ENCODE results near the gene RTN4. TPM values are rescaled to one million over a fixed set of nuclear protein-coding genes. Genes with fewer than 3 reads are reported as not detected.

Gene RTN4
- total and polyA plus RNA-seq, 2 of the 4 experiments (the other 2 are of a cell fraction) = 77.8 to 588 TPM

DNA sequence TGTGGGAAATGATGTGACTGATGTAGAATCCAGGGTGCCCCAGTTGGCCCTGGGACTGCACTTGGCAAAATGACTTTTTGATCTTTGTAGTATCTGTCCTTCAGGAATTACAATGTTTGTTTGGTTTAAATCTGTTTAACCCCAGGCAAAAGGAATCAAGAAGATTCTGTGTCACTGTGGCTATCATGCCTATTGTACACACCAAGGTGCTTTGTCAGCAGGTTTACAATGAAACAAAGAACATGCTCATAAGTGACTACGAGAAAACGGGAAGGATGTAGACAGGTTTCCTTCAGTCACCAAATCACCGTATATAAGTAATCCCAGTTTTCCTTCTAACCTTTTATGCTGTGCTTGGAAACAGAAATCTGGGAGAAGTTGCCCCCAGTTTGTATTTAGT is 109.5 kb downstream of the RTN4 start:
- Histone ChIP-seq H2BK15ac (ENCODE audit: low read depth, low read length) (no peak overlapping the region), H3K9me1 (ENCODE audit: insufficient read depth, low read length) (peaks cover 6% of the 10 kb centered on the region; the same call in 1 of the 2 replicates), H2BK120ac (ENCODE audit: low read depth, low read length) (no peak overlapping the region), H2AFZ (replicated peaks; ENCODE audit: low read length, poor library complexity) (no peak overlapping the region), H4K91ac (ENCODE audit: insufficient read depth, low read depth, low read length) (no peak overlapping the region), H4K8ac (ENCODE audit: low read depth in 2 of 2, low read length in 2 of 2) (no peak overlapping the region), H3K56ac (ENCODE audit: extremely low read depth, insufficient read depth, low read length) (no peak overlapping the region), H3K14ac (replicated peaks; ENCODE audit: low read depth, low read length) (no peak overlapping the region), H2AK5ac (ENCODE audit: low read depth, low read length) (no peak overlapping the region), H3K4ac (ENCODE audit: low read depth, low read length) (no peak overlapping the region), H3K9ac (ENCODE audit: low read depth, low read length) (no peak overlapping the region), H3K36me3 (ENCODE audit: control insufficient read depth, insufficient read depth, low read length) (no peaks in the 10 kb centered on the region), H2BK20ac (ENCODE audit: low read depth, low read length) (no peak overlapping the region), H3K9me3 (ENCODE audit: control insufficient read depth, insufficient read depth, low read length) (peaks cover 2% of the 10 kb centered on the region; the same call in 1 of the 2 replicates), H3K23ac (ENCODE audit: low read depth, low read length) (no peak overlapping the region), H4K5ac (ENCODE audit: low read depth, low read length) (no peak overlapping the region), H3K4me3 (ENCODE audit: insufficient read depth, low read depth, low read length) (no peak overlapping the region), H2AK9ac (replicated peaks; ENCODE audit: low read depth, low read length, poor library complexity) (no peak overlapping the region), H3K79me1 (ENCODE audit: low read depth in 1 of 2, low read length in 2 of 2) (0 out of 4 replicates have a peak, but pooled peaks cover 0 to 2% of the 10 kb centered on the region in 2 experiments), H3K4me1 (ENCODE audit: control insufficient read depth, insufficient read depth, low read length) (peaks cover 5% of the 10 kb centered on the region), H3K18ac (ENCODE audit: low read depth, low read length) (no peak overlapping the region), H3K4me2 (ENCODE audit: low read depth, low read length) (no peak overlapping the region), H3K27ac (ENCODE audit: insufficient read depth, low read length) (no peak overlapping the region), H4K20me1 (ENCODE audit: insufficient read depth, low read length) (no peaks in the 10 kb centered on the region), H2BK5ac (ENCODE audit: low read depth, low read length, poor library complexity, severe bottlenecking) (no peak overlapping the region), H3K27me3 (ENCODE audit: control insufficient read depth, insufficient read depth, low read length) (peaks cover 2% of the 10 kb centered on the region; the same call in 1 of the 2 replicates)
- CTCF ChIA-PET = no interaction called here
- DNase-seq (no peak), ATAC-seq (ENCODE audit: low read depth) (no peak)
- intact Hi-C loops (cut with micrococcal nuclease) = no loop called here
- BruUV-seq (replicated peaks) = no TSS peak
- dilution Hi-C loops (cut with HindIII; ENCODE audit: low sequenced_read_pairs, unreplicated experiment) = no loop called here
- no CpG with 5 or more reads among the region's 3 CpGs for WGBS, 2 experiments (ENCODE audit: extremely low coverage in 2 of 2, insufficient read length in 1 of 2)
- in situ Hi-C loops (cut with MboI; ENCODE audit: low sequenced_read_pairs) = no loop called here
- TF ChIP-seq RAD21 (IDR thresholded peaks at IDR 0.05; ENCODE audit: low read length) (no peak), MAFK (IDR thresholded peaks at IDR 0.05; ENCODE audit: low read depth, low read length) (peak; percentile 42; the same call in 1 of the 2 replicates)
- POLR2A ChIA-PET (ENCODE audit: unreplicated experiment) = interaction anchor here (0.6 kb wide), 1 partner anchor 258 kb away, joined by 5 read pairs; no protein-coding TSS in a partner anchor
